Parathyroid adenoma (tissue), 2 donors: ENCODE results near the gene MYZAP.

Experiments used
- H2AFZ ChIP-seq: fragments of 300-600 bp; sonication (generic); one replicate; pipeline ENCODE4 v1.7.0; 2017; ENCODE audit warnings: antibody characterized with exemption, mild to moderate bottlenecking
- H3K27ac ChIP-seq: fragments of 300-600 bp; sonication (generic); one replicate; pipeline ENCODE4 v1.7.0; 2017
- H3K27me3 ChIP-seq: fragments of 300-600 bp; sonication (generic); one replicate; pipeline ENCODE4 v1.7.0; 2017; ENCODE audit warnings: low read length; ENCODE audit not compliant: control insufficient read depth, insufficient read depth
- H3K36me3 ChIP-seq: fragments of 300-600 bp; sonication (generic); one replicate; pipeline ENCODE4 v1.7.0; 2017; ENCODE audit warnings: low read length; ENCODE audit not compliant: control insufficient read depth, insufficient read depth
- H3K4me1 ChIP-seq: fragments of 300-600 bp; sonication (generic); one replicate; pipeline ENCODE4 v1.7.0; 2017; ENCODE audit warnings: control low read depth
- H3K4me2 ChIP-seq: fragments of 300-600 bp; sonication (generic); one replicate; pipeline ENCODE4 v1.7.0; 2017; ENCODE audit warnings: low read length
- H3K4me3 ChIP-seq: fragments of 300-600 bp; sonication (generic); one replicate; pipeline ENCODE4 v1.7.0; 2017; ENCODE audit warnings: low read depth, low read length
- H3K79me2 ChIP-seq: fragments of 300-600 bp; sonication (generic); one replicate; pipeline ENCODE4 v1.7.0; 2017; ENCODE audit warnings: control low read depth
- H3K9ac ChIP-seq: fragments of 300-600 bp; sonication (generic); one replicate; pipeline ENCODE4 v1.7.0; 2017; ENCODE audit warnings: mild to moderate bottlenecking
- H3K9me3 ChIP-seq: fragments of 300-600 bp; sonication (generic); one replicate; pipeline ENCODE4 v1.7.0; 2017; ENCODE audit warnings: low read length; ENCODE audit not compliant: control insufficient read depth
- CTCF ChIP-seq: fragments of 300-600 bp; sonication (generic); IDR thresholded peaks from one replicate; pipeline ENCODE4 v1.7.0; 2017; ENCODE audit warnings: antibody characterized with exemption, mild to moderate bottlenecking
- donor health status: primary hyperparathyroidism.

MYZAP gene

DNA sequence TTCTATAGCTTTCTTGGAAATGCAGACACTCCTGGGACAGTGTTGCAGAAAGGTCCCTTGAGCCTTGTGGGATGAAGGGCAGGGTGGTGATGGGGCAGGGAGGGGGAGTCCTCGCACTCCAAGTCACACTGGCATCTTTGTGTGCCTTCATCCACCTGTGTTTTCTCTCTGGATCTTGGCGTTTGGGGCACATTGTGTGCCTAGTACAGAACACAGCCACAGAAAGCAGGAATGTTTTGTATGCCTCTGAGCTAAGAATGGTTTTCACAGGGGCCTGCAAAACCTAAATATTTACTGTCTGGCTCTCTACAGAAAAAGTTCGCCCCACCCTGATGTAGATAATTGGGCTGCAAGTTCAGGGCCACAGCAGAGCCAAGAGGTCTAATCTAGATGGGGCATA lies 5.7 kb downstream of the MYZAP start:
- Histone ChIP-seq H3K4me3 (no peak overlapping the region), H3K4me2 (no peak overlapping the region), H3K36me3 (no peaks in the 10 kb centered on the region), H3K4me1 (no peaks in the 10 kb centered on the region), H3K9ac (no peak overlapping the region), H3K9me3 (no peaks in the 10 kb centered on the region), H3K27me3 (no peaks in the 10 kb centered on the region), H3K27ac (no peak overlapping the region), H3K79me2 (no peaks in the 10 kb centered on the region), H2AFZ (no peak overlapping the region)
- no peak for TF ChIP-seq CTCF

- TF ChIP-seq CTCF, result no peak
- Histone ChIP-seq H3K9me3 (no peaks in the 10 kb centered on the region), H3K4me3 (no peak overlapping the region), H3K27me3 (no peaks in the 10 kb centered on the region), H3K27ac (no peak overlapping the region), H3K4me2 (no peak overlapping the region), H3K36me3 (no peaks in the 10 kb centered on the region), H3K79me2 (no peaks in the 10 kb centered on the region), H3K9ac (no peak overlapping the region), H2AFZ (no peak overlapping the region), H3K4me1 (no peaks in the 10 kb centered on the region)
Observed at GRCh38 chr15:57598346-57598745, 6.6 kb downstream of the MYZAP start.

- no peak overlapping the region for H3K27ac ChIP-seq
Observed at GRCh38 chr15:57599296-57599810, 7.6 kb downstream of the MYZAP start.

DNA sequence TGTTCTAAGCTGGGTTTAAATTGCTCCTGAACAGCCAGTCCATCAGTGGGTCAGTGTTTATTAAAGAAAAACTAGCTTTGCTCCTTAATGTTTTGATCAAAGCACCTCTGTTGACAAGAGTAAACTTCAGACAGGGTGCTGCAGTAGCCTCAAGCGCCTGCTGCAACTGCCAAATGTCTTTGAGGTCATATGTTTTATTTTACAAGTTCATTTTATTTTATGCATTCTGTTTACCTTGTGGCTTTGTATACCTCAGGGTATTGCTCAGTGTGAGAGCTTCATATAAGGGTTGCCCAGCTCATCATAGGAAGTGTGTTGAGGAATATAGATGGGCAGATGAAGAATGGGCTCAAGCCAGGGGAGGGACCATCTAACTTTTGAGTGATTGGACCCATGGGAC lies 8.5 kb downstream of the MYZAP start:
- no peaks in the 10 kb centered on the region for H3K36me3 ChIP-seq
- no peaks in the 10 kb centered on the region for H3K79me2 ChIP-seq

More at GRCh38 chr15:57599296-57599810, 7.6 kb downstream of the MYZAP start:
- TF ChIP-seq CTCF, result no peak
- Histone ChIP-seq H3K4me3 (no peak overlapping the region), H3K9ac (no peak overlapping the region), H3K27me3 (no peaks in the 10 kb centered on the region), H2AFZ (no peak overlapping the region), H3K36me3 (no peaks in the 10 kb centered on the region), H3K79me2 (no peaks in the 10 kb centered on the region), H3K4me1 (no peaks in the 10 kb centered on the region), H3K9me3 (no peaks in the 10 kb centered on the region), H3K4me2 (no peak overlapping the region)

More for the DNA sequence above, 8.5 kb downstream of the MYZAP start:
- H2AFZ ChIP-seq, result no peak overlapping the region
- no peak overlapping the region for H3K27ac ChIP-seq
- H3K27me3 ChIP-seq, result no peaks in the 10 kb centered on the region
- H3K4me1 ChIP-seq, result no peaks in the 10 kb centered on the region
- no peak overlapping the region for H3K4me3 ChIP-seq
- no peaks in the 10 kb centered on the region for H3K9me3 ChIP-seq
- TF ChIP-seq CTCF, result no peak
- no peak overlapping the region for H3K4me2 ChIP-seq
- no peak overlapping the region for H3K9ac ChIP-seq
